Esophagus muscularis mucosa (tissue), 3 donors: Measurements from ENCODE around the gene TMC5.

Experiments used
- CTCF ChIP-seq, 3 experiments: fragments of 200-600 bp in 2 of 3; fragments of 450-650 bp in 1 of 3; sonication (generic) in 2 of 3; IDR thresholded peaks; one replicate each; pipeline ENCODE4 v1.5.1; 2017 to 2019; ENCODE audit warnings: antibody characterized with exemption in 3 of 3, mild to moderate bottlenecking in 2 of 3, moderate library complexity in 1 of 3
- POLR2A ChIP-seq: fragments of 450-650 bp; IDR thresholded peaks from one replicate; pipeline ENCODE4 v1.6.1; 2017; ENCODE audit warnings: antibody characterized with exemption, moderate library complexity, mild to moderate bottlenecking, low read depth
- POLR2AphosphoS5 ChIP-seq, 2 donors: sonication (generic); formaldehyde crosslinking; IDR thresholded peaks; one replicate each; pipeline ENCODE4 v1.6.1; 2017; ENCODE audit warnings: antibody characterized with exemption in 2 of 2

DNA sequence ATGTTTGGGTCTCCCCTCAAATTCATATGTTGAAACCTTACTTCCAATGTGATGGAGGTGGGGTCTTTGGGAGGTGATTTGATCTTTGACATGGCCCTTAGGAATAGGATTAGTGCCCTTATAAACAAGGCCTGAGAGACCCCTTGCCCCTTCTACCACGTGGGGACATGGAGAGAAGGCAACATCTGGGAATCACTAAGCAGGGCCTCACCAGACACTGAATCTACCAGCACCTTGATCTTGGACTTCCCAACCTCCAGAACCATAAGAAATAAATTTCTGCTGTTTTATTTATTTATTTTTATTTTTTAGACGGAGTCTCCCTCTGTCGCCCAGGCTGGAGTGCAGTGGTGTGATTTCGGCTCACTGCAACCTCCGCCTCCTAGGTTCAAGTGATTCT, 64.1 kb downstream of the TMC5 start:
- TF ChIP-seq CTCF (IDR thresholded peaks at IDR 0.05) (no peak), POLR2A (no peak), POLR2AphosphoS5 (IDR thresholded peaks at IDR 0.05) (no peak)
